ENCODE results near the gene LRRC37A3. TPM values are rescaled to one million over a fixed set of nuclear protein-coding genes. Genes with fewer than 3 reads are reported as not detected.
"Not testable (repeated sequence)": the region's sequence is repeated elsewhere in the genome, so short reads cannot be mapped to it uniquely, and the experiment has no call there.

LRRC37A3 gene
- polyA plus RNA-seq, 1 experiment: 4.0 TPM

GRCh38 chr17:64920026-64920418, 744 bp upstream of the LRRC37A3 start:
- no peaks in the 10 kb centered on the region for H3K36me3 ChIP-seq (ENCODE audit: control insufficient read depth, insufficient read depth, low read length)
- ChIA-PET POLR2A (no interaction called here), CTCF (interaction anchor here (0.7 to 2.3 kb wide), 11 partner anchors 10 to 289 kb away, joined by 3 to 13 read pairs (median 4); no protein-coding TSS in a partner anchor)
- peak overlapping the region; percentile 69 for H3K4me3 ChIP-seq (ENCODE audit: low read depth, low read length)
- no peak for DNase-seq (ENCODE audit: low read depth)
- no peaks in the 10 kb centered on the region for H3K27me3 ChIP-seq (ENCODE audit: control insufficient read depth, insufficient read depth, low read length)
- TF ChIP-seq CTCF (IDR thresholded peaks at IDR 0.05; ENCODE audit: insufficient read depth, low read depth, low read length): no peak

- CTCF ChIA-PET: interaction anchor here (0.8 to 2.3 kb wide), 10 partner anchors 11 to 278 kb away, joined by 3 to 13 read pairs (median 4); no protein-coding TSS in a partner anchor
- POLR2A ChIA-PET; H3K36me3 ChIP-seq (ENCODE audit: control insufficient read depth, insufficient read depth, low read length); H3K27me3 ChIP-seq (ENCODE audit: control insufficient read depth, insufficient read depth, low read length); DNase-seq (ENCODE audit: low read depth): not testable (repeated sequence)
- peak overlapping the region; percentile 69 for H3K4me3 ChIP-seq (ENCODE audit: low read depth, low read length)
These were observed 413 bp downstream of the LRRC37A3 start for GRCh38 chr17:64918842-64919288.

- H3K27me3 ChIP-seq (ENCODE audit: control insufficient read depth, insufficient read depth, low read length); H3K4me3 ChIP-seq (ENCODE audit: low read depth, low read length); H3K36me3 ChIP-seq (ENCODE audit: control insufficient read depth, insufficient read depth, low read length); POLR2A ChIA-PET; DNase-seq (ENCODE audit: low read depth); CTCF ChIA-PET: not testable (repeated sequence)
These were observed 1.7 kb downstream of the LRRC37A3 start for GRCh38 chr17:64917540-64917939.

GRCh38 chr17:64915244-64915643, 4.0 kb downstream of the LRRC37A3 start:
- POLR2A ChIA-PET; H3K27me3 ChIP-seq (ENCODE audit: control insufficient read depth, insufficient read depth, low read length); DNase-seq (ENCODE audit: low read depth); CTCF ChIA-PET; H3K36me3 ChIP-seq (ENCODE audit: control insufficient read depth, insufficient read depth, low read length); H3K4me3 ChIP-seq (ENCODE audit: low read depth, low read length): not testable (repeated sequence)

- DNase-seq (ENCODE audit: low read depth); POLR2A ChIA-PET; H3K4me3 ChIP-seq (ENCODE audit: low read depth, low read length); H3K36me3 ChIP-seq (ENCODE audit: control insufficient read depth, insufficient read depth, low read length); CTCF ChIA-PET; H3K27me3 ChIP-seq (ENCODE audit: control insufficient read depth, insufficient read depth, low read length): not testable (repeated sequence)
These were observed 9.1 kb downstream of the LRRC37A3 start for GRCh38 chr17:64910191-64910514.

GRCh38 chr17:64909511-64910190, 9.6 kb downstream of the LRRC37A3 start:
- H3K27me3 ChIP-seq (ENCODE audit: control insufficient read depth, insufficient read depth, low read length); H3K36me3 ChIP-seq (ENCODE audit: control insufficient read depth, insufficient read depth, low read length); H3K4me3 ChIP-seq (ENCODE audit: low read depth, low read length); CTCF ChIA-PET; POLR2A ChIA-PET; DNase-seq (ENCODE audit: low read depth): not testable (repeated sequence)

GRCh38 chr17:64904069-64904468, 15.2 kb downstream of the LRRC37A3 start:
- H3K4me3 ChIP-seq (ENCODE audit: low read depth, low read length); DNase-seq (ENCODE audit: low read depth); H3K36me3 ChIP-seq (ENCODE audit: control insufficient read depth, insufficient read depth, low read length); H3K27me3 ChIP-seq (ENCODE audit: control insufficient read depth, insufficient read depth, low read length); POLR2A ChIA-PET; CTCF ChIA-PET: not testable (repeated sequence)

- H3K36me3 ChIP-seq (ENCODE audit: control insufficient read depth, insufficient read depth, low read length); DNase-seq (ENCODE audit: low read depth); H3K27me3 ChIP-seq (ENCODE audit: control insufficient read depth, insufficient read depth, low read length); H3K4me3 ChIP-seq (ENCODE audit: low read depth, low read length); POLR2A ChIA-PET; CTCF ChIA-PET: not testable (repeated sequence)
These were observed 22.1 kb downstream of the LRRC37A3 start for GRCh38 chr17:64897136-64897535.

- CTCF ChIA-PET; H3K36me3 ChIP-seq (ENCODE audit: control insufficient read depth, insufficient read depth, low read length); POLR2A ChIA-PET; H3K4me3 ChIP-seq (ENCODE audit: low read depth, low read length); H3K27me3 ChIP-seq (ENCODE audit: control insufficient read depth, insufficient read depth, low read length); DNase-seq (ENCODE audit: low read depth): not testable (repeated sequence)
These were observed 45.1 kb downstream of the LRRC37A3 start for GRCh38 chr17:64874210-64874609.
